ENCODE results near the gene TNK1.

DNA sequence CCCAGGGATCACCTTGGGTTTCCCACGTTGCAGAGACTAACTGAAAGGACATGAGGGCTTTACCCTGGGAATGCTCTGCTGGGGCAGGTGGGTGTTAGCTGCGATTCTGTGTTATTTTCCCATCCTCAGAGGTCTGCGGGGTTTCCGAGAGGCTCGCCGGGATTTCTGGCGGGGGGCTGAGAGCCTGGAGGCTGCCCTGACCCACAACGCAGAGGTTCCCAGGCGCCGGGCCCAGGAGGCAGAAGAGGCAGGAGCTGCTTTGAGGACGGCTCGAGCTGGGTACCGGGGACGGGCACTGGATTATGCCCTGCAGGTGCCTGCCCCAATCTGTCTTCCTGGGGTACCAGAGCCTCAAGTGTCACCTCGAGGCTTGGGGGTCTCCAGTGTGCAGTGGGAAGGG, 37.6 kb upstream of the TNK1 start:
- TF ChIP-seq POLR2AphosphoS5 (IDR thresholded peaks at IDR 0.05) (no peak), SMC3 (conservative IDR thresholded peaks at IDR 0.05; ENCODE audit: poor library complexity) (no peak), MXI1 (conservative IDR thresholded peaks at IDR 0.05; ENCODE audit: poor library complexity, severe bottlenecking) (no peak)
- TF ChIP-seq, protein P1, sequence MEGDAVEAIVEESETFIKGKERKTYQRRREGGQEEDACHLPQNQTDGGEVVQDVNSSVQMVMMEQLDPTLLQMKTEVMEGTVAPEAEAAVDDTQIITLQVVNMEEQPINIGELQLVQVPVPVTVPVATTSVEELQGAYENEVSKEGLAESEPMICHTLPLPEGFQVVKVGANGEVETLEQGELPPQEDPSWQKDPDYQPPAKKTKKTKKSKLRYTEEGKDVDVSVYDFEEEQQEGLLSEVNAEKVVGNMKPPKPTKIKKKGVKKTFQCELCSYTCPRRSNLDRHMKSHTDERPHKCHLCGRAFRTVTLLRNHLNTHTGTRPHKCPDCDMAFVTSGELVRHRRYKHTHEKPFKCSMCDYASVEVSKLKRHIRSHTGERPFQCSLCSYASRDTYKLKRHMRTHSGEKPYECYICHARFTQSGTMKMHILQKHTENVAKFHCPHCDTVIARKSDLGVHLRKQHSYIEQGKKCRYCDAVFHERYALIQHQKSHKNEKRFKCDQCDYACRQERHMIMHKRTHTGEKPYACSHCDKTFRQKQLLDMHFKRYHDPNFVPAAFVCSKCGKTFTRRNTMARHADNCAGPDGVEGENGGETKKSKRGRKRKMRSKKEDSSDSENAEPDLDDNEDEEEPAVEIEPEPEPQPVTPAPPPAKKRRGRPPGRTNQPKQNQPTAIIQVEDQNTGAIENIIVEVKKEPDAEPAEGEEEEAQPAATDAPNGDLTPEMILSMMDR (IDR thresholded peaks at IDR 0.05; ENCODE audit: poor library complexity, severe bottlenecking) = no peak

Data from neural cell (in vitro differentiated cells).